SJSA1 (cell line): Measurements from ENCODE around the gene TGFA. TPM values are rescaled to one million over a fixed set of nuclear protein-coding genes. Genes with fewer than 3 reads are reported as not detected.
"Not testable (repeated sequence)": the region's sequence is repeated elsewhere in the genome, so short reads cannot be mapped to it uniquely, and the experiment has no call there.

Experiments
- DNase-seq, 2 experiments: peaks; one replicate each; pipeline ENCODE4 v3.0.0-alpha.2; 2015 to 2020; ENCODE audit warnings: low spot score in 2 of 2, low read depth in 1 of 2
- H3K27ac ChIP-seq: fragments of 250-450 bp; sonication (Bioruptor Pico); 2 replicates; pipeline ENCODE4 v1.5.1; 2020; ENCODE audit warnings: mild to moderate bottlenecking, moderate library complexity
- H3K27me3 ChIP-seq: fragments of 250-450 bp; sonication (Bioruptor Pico); replicated peaks from 2 replicates; pipeline ENCODE4 v1.5.1; 2020; ENCODE audit warnings: mild to moderate bottlenecking, moderate library complexity
- H3K36me3 ChIP-seq: fragments of 250-450 bp; sonication (Bioruptor Pico); 2 replicates; pipeline ENCODE4 v1.5.1; 2020; ENCODE audit warnings: mild to moderate bottlenecking
- H3K4me1 ChIP-seq: fragments of 250-450 bp; sonication (Bioruptor Pico); replicated peaks from 2 replicates; pipeline ENCODE4 v1.6.1; 2021; ENCODE audit warnings: mild to moderate bottlenecking
- H3K4me3 ChIP-seq: fragments of 250-450 bp; sonication (Bioruptor Pico); 2 replicates; pipeline ENCODE4 v1.5.1; 2020; ENCODE audit warnings: mild to moderate bottlenecking
- H3K9me3 ChIP-seq: fragments of 250-450 bp; sonication (Bioruptor Pico); replicated peaks from 2 replicates; pipeline ENCODE4 v1.5.1; 2020; ENCODE audit warnings: mild to moderate bottlenecking
- total RNA-seq: library from RNA; depleted of rRNA; stranded (reverse); fragments of >200 nt; shearing (Covaris generic); gene quantifications from 2 replicates; pipeline ENCODE4 v1.2.3, GENCODE V29; 2014

The TGFA gene
- total RNA-seq, 1 experiment from 2014 or later, result 0.42 TPM

DNA sequence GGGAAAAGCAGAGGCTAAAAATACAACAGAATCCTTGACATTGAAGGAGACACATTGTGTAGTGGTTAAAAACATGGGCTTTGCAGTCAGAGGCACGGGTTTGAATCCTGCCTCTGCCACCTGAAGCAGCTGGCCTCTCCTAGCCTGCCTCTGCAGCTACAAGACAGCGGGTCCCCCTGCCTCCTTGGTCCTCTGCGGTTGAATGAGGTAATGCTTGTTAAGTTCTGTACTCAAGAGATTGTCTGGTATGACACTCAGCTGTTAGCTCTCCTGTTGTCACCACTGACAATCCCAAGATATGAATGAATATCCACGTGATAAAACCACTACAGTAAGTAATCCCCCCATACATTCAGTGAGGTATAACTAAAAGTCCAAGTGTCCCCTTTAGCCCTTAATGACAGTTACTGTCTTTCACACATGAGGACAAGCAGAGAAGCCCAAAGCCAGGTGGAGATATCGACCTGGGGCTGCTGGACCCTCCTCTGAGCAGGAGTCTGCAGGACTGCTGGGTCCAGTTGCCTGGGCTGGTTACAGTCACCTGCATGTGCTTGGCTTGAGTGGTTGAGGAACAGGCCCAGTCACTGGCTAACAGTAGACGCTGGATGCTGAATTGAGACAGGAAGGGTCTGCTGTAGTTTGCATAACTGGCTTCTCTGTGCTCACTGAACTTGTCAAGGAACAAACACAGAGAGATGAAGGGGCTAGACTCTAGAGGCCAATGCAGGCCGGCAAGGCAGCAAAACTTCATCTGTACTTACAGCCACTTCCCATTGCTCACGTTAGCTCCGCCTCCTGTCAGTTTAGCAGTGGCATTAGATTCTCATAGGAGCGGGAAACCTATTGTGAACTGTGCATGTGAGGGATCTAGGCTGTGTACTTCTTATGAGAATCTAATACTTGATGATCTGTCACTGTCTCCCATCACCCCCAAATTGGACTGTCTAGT lies 85.5 kb downstream of the TGFA start:
- Histone ChIP-seq H3K4me3 (no peak overlapping the region), H3K9me3 (no peaks in the 10 kb centered on the region), H3K4me1 (no peaks in the 10 kb centered on the region), H3K36me3 (no peaks in the 10 kb centered on the region), H3K27me3 (peaks cover 4% of the 10 kb centered on the region; the same call in 1 of the 2 replicates), H3K27ac (no peak overlapping the region)
- no peak for DNase-seq

DNA sequence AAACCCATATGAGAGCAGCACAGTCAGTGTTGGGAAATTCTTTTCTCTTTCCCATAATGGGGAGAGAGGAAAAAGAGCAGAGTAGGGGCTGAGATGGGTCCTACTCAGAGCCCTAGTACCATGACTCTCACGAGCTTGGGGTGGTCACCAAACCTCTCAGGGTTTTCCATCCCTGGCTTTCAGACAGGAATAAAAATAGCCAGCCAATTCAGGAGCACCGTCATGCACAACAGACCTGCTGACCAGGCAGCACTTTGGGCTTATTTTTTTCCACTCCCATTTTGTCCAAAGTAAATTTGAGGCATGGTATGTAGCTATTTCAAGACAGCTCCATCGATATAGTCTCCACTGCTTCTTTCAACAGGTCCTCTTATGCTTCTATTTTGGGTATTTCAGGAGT lies 86.4 kb downstream of the TGFA start:
- no peaks in the 10 kb centered on the region for H3K9me3 ChIP-seq
- H3K36me3 ChIP-seq, result no peaks in the 10 kb centered on the region
- no peak for DNase-seq
- peaks cover 4% of the 10 kb centered on the region; the same call in 1 of the 2 replicates for H3K27me3 ChIP-seq
- H3K27ac ChIP-seq, result no peak overlapping the region
- H3K4me3 ChIP-seq, result no peak overlapping the region
- H3K4me1 ChIP-seq, result no peaks in the 10 kb centered on the region

DNA sequence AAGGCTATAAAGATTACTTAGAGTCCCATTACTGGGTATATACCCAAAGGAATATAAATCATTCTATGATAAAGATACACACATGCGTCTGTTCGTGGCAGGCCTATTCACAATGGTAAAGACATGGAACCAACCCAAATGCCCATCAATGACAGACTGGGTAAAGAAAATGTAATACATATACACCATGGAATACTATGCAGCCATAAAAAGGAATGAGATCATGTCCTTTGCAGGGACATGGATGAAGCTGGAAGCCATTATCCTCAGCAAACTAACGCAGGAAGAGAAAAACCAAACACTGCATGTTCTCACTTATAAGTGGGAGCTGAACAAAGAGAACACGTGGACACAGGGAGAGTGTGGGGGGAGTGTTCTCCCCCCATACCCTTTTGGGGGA lies 87.0 kb downstream of the TGFA start:
- not testable (repeated sequence) for DNase-seq, H3K27me3 ChIP-seq, H3K27ac ChIP-seq, H3K36me3 ChIP-seq, H3K4me1 ChIP-seq, H3K9me3 ChIP-seq, H3K4me3 ChIP-seq

DNA sequence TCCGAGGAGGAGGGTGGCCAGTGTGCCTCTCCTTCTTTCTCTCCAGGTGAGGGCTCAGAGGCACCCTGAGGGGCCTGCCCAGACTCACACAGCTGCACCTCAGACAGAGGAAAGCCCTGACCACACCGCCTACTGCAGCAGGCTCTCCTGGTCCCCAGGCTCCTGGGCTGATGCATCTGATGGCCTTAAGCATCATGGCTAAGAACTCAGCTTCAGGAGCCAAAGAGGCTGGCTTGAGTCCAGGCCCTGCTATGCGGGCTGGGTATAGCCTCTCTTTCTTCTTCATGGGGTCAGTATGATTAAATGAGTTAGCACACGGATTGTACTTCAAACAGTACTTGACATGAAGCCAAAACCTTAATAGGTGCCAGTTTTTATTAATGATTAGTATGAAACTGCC lies 89.6 kb downstream of the TGFA start:
- peak in 1 of 2 experiments; percentile 26 for DNase-seq
- Histone ChIP-seq H3K27ac (no peak overlapping the region), H3K9me3 (no peaks in the 10 kb centered on the region), H3K4me1 (no peaks in the 10 kb centered on the region), H3K4me3 (no peak overlapping the region), H3K36me3 (no peaks in the 10 kb centered on the region), H3K27me3 (peaks cover 4% of the 10 kb centered on the region; the same call in 1 of the 2 replicates)

DNA sequence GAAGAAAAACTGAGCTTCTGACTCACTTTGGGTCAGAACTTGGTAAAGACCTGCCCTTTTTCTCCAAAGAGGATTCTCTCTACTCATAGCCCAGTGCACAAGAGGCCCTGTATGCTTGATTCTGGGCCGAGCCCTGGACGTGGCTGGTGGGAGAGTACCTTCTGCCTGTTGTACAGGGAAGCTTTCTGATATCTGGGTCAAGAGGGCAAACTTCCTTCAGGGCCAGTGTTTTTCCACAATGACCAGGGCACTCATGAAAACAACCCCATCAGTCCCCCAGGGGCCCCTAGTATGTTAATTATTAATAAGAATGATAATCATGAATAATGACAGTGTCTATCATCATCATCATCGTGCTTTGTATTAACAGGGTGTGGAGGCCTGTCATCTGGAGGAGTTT lies 90.0 kb downstream of the TGFA start:
- H3K27ac ChIP-seq, result no peak overlapping the region
- H3K36me3 ChIP-seq, result no peaks in the 10 kb centered on the region
- H3K4me1 ChIP-seq, result no peaks in the 10 kb centered on the region
- no peak for DNase-seq
- H3K4me3 ChIP-seq, result no peak overlapping the region
- peaks cover 4% of the 10 kb centered on the region; the same call in 1 of the 2 replicates for H3K27me3 ChIP-seq
- H3K9me3 ChIP-seq, result no peaks in the 10 kb centered on the region

DNA sequence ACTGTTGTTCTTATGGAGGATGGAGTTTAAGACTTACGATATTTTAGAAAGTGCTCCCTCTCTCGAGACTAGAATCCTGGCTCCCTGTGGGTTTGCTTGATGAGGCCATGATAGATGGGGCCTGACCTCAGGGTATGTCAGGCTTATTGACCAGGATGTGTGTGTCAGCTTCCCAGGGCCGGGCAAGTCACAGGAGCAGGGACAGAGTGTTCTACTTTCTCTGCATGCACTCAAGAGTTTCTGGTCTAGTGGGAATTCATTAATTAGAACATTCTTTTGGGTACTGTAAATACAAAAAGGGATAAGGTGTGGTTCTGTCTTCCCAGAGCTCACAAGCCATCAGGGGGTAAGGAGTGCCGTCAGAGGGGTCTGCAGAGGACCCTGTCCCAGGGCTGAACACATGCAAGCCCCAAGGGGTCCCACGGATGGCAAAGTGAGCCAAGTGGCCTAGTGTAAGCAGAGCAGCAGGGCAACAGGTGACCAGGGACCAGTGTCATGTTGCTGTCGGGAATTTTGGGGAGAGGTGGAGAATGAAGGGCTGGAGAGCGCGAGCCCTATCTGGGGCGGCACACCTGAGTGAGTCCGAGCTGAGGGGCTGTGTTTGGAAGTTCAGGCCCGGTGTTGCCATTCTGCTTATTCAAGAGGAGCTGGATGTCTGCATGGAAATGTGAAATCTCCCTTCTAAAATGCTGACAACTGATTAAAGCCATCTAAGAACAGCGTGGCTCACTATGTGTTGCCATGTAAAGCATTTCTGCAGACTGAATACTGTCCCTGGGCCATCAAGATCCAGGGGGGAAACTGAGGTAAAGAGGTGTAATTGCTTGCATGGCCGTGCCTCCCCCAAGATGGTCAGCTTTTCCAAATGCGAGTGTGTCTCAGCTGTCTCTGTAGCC lies 91.4 kb downstream of the TGFA start:
- no peak for DNase-seq
- Histone ChIP-seq H3K27me3 (no peaks in the 10 kb centered on the region; the same call in 1 of the 2 replicates), H3K4me3 (no peak overlapping the region), H3K36me3 (no peaks in the 10 kb centered on the region), H3K27ac (no peak overlapping the region), H3K4me1 (no peaks in the 10 kb centered on the region), H3K9me3 (no peaks in the 10 kb centered on the region)

DNA sequence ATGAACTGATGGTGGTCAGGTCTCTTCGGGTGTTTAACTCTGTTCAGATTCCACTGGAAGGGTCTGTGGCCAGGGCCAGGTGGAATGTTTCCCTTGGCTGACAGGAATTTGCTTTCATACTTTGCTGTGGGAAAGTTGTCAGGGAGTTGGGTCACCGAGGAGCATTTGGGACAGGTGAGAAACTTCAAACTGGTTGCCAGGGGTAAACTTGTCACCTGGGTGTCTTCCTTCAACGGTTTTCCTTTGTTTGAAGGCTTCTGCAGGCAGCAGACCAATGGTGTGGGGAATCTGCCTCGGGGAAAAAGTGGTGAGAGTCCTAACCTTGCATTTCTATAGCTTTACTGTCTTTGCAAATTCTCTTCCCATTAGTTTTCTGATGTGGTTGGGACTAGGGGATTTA lies 92.2 kb downstream of the TGFA start:
- Histone ChIP-seq H3K36me3 (no peaks in the 10 kb centered on the region), H3K27ac (no peak overlapping the region), H3K9me3 (no peaks in the 10 kb centered on the region), H3K4me3 (no peak overlapping the region), H3K27me3 (no peaks in the 10 kb centered on the region; the same call in 1 of the 2 replicates), H3K4me1 (no peaks in the 10 kb centered on the region)
- no peak for DNase-seq

DNA sequence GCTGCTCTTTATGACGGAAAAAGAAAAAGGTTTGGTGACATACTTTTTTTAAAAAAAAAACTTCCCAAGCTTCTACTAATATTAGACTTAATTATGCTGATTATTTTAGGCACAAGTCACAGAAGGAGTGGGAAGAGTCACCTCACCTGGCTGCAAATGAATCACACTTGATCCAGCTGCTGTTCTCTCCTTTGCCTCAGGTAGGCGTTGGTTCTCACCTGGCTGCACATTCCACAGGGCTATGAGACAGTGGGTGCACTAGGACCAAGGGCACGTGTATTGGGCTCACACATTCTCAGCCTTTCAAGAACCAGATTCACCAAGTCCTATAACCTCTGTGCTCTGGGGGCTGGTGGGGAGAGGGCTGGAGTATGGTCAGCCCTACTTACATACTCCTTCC lies 93.3 kb downstream of the TGFA start:
- no peaks in the 10 kb centered on the region for H3K36me3 ChIP-seq
- no peak for DNase-seq
- no peaks in the 10 kb centered on the region for H3K4me1 ChIP-seq
- no peaks in the 10 kb centered on the region; the same call in 1 of the 2 replicates for H3K27me3 ChIP-seq
- no peaks in the 10 kb centered on the region for H3K9me3 ChIP-seq
- no peak overlapping the region for H3K4me3 ChIP-seq
- no peak overlapping the region for H3K27ac ChIP-seq

DNA sequence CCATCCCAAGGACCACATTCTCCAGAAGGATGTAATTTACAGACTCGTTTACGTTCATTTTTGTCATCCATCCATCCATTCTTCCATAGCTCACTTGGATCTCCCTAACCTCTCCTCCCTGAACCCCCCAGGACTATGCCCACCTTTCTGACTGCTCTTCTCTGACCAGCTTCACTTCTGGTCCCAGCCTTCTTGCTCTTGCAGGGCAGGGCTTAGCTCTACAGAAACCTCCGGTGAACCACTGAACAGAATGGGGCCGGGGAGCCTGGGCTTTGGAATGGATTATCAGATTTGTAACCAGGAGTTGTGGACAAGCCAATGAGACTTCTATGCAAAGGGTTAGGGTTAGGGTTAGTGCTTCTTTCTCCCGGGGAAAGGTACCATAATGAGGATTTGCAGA lies 95.0 kb downstream of the TGFA start:
- no peaks in the 10 kb centered on the region for H3K4me1 ChIP-seq
- no peaks in the 10 kb centered on the region for H3K9me3 ChIP-seq
- no peaks in the 10 kb centered on the region for H3K36me3 ChIP-seq
- no peak overlapping the region for H3K4me3 ChIP-seq
- H3K27ac ChIP-seq, result no peak overlapping the region
- no peak for DNase-seq
- no peaks in the 10 kb centered on the region; the same call in 1 of the 2 replicates for H3K27me3 ChIP-seq

DNA sequence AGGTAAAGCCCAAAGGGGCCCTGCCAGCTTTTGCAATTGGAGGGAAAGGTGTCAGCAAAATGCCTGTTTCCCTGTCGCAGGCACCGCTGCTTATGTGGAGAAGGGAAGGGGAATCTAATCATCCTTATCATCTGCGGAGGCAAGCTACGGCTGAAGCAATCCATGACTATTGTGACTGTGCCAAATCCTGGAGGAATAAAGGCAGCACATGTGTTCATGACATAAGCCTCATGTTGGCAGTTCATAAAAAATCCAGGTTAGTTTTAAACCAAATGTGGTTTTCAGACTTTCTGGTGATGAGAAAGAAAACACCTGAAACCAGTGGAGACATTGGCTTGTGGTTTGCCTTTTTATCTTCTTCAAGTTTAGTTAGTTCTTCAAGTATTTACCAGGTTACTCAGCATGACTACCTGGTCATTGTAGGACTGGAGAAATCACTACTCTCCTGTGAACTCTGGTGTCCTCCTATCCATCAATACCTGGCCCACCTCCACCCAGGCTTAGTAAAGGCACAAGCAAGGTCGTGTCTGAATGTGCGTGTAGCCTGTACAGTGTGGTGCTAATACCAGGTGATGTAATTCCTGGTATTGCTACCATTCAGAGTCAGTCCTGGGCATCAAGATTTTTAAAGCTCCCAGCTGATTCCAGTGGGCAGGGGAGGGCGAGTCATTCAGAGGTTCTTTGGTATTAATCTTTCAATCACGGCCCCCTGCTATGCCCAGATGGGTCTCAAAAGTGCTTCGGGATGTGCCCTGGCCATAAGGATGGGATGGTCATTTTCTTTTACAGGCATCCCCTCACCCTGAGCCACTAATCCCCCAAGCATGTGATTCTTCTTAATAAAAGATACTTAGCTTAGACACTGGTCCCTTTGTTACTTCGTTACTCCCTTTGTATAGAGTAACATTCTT lies 96.8 kb downstream of the TGFA start:
- no peaks in the 10 kb centered on the region for H3K36me3 ChIP-seq
- DNase-seq, result peak in 1 of 2 experiments; percentile 17
- no peaks in the 10 kb centered on the region; the same call in 1 of the 2 replicates for H3K27me3 ChIP-seq
- H3K4me1 ChIP-seq, result no peaks in the 10 kb centered on the region
- no peaks in the 10 kb centered on the region for H3K9me3 ChIP-seq
- H3K4me3 ChIP-seq, result no peak overlapping the region
- no peak overlapping the region for H3K27ac ChIP-seq

DNA sequence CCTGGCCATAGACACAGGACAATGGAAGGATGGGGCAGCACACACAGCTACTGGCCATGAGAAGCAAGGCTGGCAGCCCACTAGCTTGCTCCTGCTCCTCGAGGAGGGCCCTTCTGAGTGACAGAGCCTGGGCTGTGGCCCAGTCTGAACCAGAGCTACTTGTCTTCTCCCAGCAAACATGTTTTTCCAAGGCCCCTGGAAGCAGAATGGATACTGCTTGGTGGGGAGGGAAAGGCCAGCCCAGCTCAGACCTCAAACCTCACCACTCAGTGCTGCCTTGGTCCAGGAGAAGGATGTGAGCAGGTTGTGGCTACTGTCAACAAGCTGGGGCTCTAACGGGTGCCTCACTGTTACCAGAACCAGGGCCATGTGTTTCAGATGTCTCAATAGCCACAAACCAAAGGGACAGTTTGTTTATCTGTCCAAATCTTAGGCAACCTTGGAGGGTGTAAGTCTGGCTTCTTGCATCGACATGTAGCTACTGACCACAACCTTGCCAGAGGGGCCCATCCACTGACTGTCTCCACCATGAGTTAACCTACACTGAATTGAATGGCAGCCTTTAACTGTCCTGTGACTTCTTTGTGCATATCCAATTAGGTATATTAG lies 98.6 kb downstream of the TGFA start:
- Histone ChIP-seq H3K4me3 (no peak overlapping the region), H3K27ac (no peak overlapping the region), H3K9me3 (no peaks in the 10 kb centered on the region), H3K27me3 (no peaks in the 10 kb centered on the region), H3K36me3 (no peaks in the 10 kb centered on the region), H3K4me1 (no peaks in the 10 kb centered on the region)
- DNase-seq, result no peak

DNA sequence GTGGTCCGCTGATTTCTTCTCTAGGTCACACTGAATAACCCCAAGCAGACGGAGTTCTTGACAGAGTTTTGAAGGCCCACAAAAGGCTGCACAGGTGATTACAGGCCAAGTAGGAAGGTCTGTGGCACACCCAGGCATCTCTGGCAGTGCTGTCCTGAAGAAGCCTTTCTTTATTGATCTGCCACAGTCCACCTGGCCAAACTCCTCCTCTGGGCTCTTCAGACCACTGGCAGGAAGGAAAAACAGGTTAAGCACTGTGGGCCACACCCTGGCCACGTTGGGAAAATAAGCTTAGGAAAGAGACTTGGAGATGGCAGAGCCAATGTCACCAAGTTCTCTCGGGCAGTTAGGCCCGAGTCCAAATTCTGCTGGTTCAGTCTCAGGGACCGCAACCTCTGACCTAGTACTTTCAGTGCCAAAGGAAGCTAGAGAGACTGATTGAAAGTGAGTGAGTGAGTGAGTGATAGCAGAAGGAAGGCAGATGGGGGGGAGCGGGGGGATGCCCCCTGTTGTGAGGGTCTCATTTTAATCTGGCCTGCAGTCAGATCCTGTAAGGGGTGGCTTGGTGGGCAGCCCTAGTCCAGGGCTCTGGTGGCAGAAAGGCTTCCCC lies 102.9 kb downstream of the TGFA start:
- H3K4me1 ChIP-seq, result no peaks in the 10 kb centered on the region
- no peak overlapping the region for H3K4me3 ChIP-seq

More for the DNA sequence above, 102.9 kb downstream of the TGFA start:
- no peaks in the 10 kb centered on the region for H3K36me3 ChIP-seq
- H3K9me3 ChIP-seq, result no peaks in the 10 kb centered on the region
- peaks cover 6% of the 10 kb centered on the region; the same call in 1 of the 2 replicates for H3K27me3 ChIP-seq
- no peak overlapping the region for H3K27ac ChIP-seq
- peak in 1 of 2 experiments; percentile 10 for DNase-seq
